HG03103 (cell line): ENCODE measurements around the gene TUBB6.

ENCODE experiments used
- ATAC-seq: cut with Tn5 transposase; IDR thresholded peaks from one replicate; pipeline ENCODE4 v1.9.1; 2021; ENCODE audit warnings: low read depth; ENCODE audit not compliant: unreplicated experiment

Gene TUBB6

DNA sequence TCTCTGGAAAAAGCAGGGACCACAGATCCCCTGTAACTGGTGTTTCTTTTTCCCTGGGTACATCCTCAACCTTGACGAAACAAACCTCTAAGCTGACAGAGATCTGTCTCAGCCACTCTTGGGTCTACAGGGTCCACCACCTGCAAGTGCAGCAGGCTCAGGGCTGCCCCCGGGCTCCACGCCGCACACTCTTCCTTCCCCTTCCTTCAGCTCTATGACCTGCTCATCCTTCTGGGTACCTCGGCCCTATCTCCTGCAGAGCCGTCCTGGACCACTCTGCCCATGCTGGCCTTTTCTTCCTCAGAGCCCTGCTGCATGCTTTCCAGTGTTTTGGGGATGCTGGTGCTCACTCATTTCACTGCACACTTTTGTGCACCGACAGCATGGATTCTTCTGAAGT is 27.5 kb downstream of the TUBB6 start:
- no peak for ATAC-seq

DNA sequence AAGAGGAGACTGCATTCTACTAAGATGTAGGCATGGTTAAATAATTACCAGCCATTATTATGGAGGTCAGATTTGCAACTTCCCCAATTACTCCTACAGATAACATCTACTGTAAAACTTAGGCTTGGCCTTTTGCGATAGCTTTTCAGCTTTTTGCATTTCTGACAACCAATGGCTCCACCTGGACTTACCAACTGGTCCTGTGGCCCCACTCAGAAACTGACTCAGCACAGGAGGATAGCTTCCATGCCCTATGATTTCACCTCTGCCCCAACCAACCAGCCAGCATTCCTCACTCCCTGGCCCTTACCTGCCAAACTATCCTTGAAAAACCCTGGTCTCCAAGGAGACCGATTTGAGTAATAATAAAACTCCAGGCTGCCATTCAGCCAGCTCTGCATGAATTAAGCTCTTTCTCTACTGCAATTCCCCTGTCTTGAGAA is 28.2 kb downstream of the TUBB6 start:
- no peak for ATAC-seq

DNA sequence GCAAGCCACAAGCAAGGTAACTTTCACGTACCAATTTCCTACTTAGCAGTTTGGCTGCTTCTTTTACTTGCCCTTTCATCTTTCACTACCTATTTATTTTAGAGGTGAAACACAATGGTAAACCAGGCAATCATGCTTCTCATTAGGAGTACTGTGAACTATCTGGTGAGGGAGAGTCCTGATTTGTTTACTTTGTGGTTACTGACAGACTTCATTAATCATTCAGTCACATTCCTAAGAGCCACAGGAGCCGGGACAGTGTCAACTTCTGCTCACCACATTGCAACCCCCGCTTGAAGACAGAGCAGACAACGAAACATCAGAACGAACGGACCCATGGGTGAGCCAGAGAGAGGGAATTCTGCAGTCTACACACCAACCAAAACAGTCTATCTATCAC is 28.8 kb downstream of the TUBB6 start:
- ATAC-seq: no peak

DNA sequence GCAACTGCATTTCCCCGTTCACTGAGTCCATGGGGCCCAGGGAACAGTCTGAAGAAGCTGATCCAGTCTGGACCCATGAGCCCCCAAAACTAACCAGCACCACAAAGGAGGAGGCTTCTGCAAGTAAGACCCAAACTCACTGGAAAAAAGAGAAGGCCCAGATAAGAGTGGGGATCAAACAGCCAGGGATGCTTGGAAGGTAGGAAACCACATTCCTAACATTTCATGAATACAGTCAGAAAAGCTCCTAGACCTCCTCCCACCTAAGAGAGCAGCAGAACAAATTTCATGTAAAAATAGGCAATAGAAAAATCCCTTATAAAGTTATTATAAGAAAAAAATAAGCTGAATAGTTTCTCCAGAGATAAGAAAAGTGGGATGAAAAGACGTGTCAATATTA is 30.3 kb downstream of the TUBB6 start:
- no peak for ATAC-seq

DNA sequence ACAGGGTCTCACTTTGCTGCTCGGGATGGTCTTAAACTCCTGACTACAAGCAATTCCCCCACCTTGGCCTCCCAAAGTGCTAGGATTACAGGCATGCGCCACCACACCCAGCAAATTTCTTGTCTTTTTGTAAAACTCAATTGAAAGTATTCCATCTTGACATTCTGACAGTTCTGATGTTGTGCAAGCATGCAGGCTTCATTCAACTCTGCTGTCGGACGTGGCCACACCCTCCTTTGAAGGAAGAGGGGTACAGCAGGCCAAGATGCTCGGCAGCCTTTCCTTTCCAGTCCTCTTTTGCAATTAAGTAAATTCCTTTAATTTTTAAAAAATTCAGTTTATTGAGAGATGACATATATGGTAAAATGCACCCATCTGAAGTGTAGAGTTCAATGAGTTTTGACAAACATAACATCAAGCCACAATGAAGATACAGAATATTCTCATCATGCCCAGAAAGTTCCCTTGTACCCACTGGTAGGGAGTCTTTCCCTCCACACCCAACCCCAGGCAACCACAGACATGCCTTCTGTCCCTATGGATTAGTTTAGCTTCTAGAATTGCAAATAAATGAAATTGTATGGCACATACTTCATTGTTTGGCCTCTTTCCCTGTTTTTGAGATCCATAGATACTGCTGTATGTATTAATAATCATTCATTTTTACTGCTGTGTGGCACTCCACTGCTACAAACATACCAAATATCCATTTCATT is 33.1 kb downstream of the TUBB6 start:
- no peak for ATAC-seq

DNA sequence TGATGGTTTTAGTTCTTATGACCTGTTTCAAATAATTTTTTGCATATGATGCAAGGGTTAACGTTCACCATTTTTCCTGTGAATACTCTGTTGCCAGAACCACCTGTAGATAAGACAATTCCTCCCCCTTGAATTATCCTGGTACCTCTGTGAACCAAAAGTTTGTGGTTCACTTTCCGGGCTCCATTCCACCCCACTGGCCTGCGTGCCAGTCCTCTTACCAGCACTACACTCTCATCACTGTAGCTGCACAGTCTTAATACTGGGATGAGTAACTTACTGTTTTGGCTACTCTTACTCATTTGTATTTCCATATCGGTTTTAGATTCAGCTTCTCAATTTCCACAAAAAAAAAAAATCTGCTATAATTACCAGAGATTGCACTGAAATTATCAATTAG is 34.6 kb downstream of the TUBB6 start:
- no peak for ATAC-seq

DNA sequence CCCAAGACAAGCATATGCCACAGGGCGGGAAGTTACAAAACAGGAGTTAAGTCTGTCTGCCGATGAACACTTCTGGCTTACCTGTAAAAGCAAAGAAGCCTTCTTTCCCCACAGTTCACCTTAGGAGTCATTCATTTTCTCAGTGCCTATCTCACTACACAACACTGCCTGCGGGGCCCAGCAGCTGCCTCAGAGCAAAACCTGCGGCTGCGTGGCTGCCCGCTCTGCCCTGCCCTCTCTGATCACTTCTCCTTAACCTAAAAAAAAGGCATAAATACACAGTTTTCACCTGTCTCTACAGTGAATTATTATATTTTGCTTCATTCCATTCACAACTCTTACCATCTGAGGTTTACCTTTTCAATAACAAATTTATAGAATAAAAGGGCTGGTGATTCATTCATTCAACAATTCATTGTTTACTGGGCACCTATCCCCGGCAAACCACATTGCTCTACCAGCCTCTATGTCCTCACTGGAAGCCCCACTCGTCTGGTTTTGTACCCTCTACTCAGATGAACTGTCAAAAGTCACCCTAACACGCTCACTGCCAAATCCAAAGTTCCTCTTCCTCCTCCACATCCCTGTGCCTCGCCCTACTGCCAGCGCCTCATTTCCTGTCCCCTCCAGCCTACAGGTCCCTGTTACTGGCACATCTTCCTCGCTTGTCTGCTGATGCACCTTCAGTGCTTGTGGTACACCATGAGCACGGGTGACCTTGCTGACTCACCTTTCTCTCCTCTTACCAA is 37.6 kb downstream of the TUBB6 start:
- ATAC-seq: no peak

DNA sequence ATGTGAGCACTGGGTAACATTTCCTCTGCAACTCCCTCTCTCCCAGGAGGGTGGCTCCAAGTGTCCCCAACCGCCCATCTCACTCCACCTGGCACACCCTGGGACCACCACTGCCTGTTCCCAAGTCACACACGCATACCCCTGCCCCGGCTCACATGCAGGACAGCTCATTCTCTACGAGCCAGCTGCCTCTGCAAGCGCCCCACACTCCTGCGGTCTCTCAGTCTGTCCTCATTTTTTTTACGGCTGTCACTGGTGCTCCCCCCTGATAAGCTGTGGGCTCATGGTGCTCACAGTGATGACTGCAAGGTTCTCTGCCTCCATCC is 38.2 kb downstream of the TUBB6 start:
- ATAC-seq: no peak

DNA sequence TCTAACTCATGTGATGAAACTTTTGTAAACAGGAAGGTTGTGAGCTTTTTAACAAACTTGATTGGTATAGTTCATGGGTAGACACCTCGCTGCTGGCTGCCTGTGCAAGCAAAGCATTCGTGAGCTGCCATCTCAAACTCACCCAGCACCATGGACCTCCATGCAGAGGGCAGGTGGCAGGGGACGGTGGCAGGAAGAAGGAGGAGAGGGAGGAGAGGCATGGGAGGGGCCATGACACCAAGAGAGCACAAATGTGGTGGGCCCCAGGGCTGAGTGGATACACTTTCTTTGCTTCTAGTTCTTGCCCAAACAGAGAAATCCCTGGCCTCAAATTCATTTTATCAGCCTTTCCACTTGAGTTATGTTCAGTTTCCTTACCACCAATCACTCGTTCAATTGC is 39.9 kb downstream of the TUBB6 start:
- ATAC-seq: no peak

DNA sequence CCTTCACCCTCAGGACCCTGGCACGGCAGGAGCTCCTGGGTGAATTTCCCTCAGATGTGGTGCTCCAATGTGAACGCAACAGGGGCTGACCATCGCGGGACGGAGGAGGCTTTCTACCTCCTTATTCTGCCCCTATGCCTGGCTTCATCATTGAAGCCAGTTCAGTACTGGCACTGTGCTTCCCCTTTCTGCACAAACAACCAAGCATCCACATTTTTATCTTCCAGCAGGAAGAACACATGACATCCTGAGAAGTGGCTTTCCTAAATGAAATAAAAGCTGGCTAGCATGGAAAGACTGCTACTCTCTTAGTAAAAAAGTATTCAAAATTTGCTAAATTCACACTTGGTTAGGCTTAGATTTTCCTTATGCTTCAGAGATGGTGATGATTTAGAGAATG is 44.1 kb downstream of the TUBB6 start:
- no peak for ATAC-seq

DNA sequence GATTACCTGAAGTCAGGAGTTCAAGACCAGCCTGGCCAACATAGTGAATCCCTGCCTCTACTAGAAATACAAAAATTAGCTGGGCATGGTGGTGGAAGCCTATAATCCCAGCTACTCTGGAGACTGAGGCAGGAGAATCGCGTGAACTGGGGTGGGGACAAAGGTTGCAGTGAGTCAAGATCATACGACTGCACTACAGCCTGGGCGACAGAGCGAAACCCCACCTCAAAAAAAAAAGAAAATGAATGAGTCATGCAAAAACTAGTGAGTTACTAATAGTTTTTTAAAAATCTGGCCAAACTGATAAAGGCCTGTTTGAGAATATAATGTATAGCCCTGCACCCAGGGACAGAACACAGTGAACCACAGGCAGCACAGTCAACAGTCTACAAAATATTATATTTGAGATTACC is 51.5 kb downstream of the TUBB6 start:
- ATAC-seq: no peak

DNA sequence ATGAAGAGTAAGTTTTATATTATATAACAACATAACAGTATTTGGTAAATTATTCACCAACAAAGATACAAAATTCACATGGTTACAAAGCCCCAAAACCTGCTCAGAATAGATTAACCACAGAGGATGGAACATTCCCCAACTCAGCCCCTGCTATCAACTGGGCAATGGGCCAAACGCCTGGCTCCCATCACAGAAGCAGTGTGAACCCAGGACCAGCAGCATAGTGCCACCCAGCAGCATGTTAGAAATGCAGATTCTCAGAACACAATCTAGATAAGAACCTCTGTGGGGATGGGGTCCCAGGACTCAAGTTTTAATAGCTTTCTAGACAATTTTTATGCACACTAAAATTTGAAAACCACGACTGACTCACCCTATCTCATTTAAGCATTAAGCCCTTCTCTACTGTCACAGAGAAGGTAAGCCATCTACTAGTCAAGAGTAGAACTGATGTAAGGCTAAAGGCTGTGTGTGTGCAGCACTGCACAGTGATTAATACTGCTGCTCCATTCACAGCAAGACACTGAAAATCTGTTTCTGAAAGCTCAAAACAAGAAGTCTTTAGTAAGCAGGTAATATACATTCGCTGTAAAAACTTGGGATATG is 53.8 kb downstream of the TUBB6 start:
- no peak for ATAC-seq

DNA sequence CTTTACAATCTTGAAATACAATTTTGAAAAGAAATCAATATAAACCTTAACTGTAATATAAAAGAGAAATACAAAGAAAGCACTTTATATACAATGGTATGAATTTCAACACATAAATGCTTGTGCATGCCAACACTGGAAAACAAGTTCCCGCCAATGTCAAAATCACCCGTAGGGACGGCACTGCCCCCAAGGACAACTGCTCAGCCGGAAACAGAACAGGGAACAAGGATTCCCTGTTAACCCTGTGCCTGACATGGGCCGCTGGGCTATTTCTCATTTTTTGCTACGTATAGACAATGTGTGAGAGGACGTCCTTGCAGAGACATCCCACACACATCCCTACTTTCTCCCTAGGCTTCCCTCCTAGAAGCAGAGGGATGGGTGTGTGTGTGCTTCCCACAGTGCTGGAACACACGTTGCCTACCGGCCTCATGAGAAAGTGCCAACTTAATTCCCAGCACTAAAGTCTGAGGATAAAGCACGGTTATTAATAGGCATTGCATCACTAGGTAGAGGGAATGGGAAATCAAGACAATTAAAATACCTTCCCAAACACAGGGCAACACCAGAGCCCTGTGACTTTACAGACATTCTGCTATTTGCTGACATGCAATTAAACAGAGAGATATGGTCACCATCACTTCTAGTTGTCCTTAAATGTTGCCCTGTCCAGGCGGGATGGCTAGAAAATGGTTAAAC is 54.6 kb downstream of the TUBB6 start:
- ATAC-seq: no peak

DNA sequence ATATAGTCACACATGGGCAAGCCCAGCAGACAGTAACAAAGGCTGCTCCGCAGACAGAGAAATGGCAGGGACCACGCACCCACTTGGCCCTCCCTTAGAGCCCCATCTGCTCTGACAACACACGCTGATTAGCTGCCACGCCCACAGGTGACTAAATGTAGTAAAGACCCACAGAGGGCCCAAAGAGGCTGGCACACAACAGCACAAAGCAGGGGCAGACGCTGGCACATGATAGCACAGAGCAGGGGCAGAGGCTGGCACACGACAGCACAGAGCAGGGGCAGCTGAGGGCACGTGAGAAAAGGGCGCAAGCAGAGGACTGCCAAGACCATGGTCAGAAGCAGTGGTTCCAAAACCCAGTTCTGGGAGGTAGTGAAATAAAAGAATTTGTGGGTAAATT is 58.3 kb downstream of the TUBB6 start:
- ATAC-seq: no peak

DNA sequence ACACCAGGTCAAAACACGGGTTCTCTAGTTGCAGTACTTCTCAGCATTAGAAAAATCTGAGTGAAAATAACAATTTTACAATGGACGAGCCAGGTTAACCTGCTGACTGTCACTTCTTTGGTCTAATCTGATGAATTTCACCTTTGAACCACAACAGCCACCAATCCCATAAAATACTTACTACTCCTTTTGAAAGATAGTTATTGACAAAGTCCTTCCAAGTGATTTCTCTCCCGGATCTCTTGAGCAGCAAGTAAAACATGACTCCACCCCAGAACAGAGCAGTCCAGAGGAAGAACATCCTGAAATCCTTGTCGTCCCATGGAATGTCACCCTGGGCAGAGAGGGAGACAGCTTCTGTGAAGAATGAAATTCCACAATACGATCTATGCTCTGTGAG is 58.7 kb downstream of the TUBB6 start:
- ATAC-seq: no peak

DNA sequence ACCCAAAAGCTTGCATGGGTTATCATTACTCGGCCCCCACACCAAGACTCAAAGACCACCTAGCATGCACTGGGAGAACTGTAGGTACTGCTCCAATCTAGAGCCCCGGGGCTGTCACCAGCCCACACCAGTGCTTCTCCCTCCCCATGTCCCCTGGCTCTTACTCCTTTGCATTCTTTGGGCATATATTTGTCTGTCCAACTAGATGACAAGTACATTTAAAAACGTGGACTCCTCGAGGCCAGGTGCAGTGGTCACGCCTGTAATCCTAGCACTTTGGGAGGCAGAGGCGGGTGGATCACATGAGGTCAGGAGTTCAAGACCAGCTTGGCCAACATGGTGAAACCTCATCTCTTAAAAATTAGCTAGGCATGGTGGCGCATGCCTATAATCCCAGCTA is 61.2 kb downstream of the TUBB6 start:
- no peak for ATAC-seq

DNA sequence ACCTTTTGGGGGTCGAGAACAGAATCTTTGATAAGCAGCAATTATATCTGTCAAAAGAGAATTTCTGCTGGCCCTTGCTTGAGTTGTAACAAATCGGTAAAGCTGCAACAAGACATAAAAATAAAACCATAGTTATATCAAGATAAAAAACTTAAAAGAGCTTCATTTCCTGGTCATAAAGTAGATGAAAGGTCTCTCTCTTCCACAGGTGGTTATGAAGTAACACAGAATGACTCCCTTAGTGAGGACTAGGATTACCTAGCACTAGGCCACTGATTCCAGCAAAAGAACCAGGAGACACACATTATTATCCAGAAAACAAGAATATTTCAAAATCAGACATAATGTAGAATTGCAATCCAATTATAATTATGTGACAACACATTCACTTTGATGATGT is 63.5 kb downstream of the TUBB6 start:
- ATAC-seq: no peak

DNA sequence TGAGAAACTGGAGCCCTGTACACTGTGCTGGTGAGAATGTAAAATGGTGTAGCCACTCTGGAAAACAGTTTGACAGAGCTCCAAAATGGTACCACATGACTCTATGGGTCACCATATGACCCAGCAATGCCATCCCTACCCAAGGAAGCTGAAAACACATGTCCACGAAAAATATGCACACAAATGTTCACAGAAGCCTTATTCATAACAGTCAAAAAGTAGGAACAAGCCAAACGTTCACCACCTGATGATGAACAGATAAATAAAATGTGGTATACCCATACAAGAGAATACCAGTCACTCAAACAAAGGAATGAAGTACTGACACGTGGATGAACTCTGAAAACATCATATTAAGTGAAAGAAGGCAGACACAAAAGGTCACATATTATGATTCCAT is 64.4 kb downstream of the TUBB6 start:
- ATAC-seq: no peak

DNA sequence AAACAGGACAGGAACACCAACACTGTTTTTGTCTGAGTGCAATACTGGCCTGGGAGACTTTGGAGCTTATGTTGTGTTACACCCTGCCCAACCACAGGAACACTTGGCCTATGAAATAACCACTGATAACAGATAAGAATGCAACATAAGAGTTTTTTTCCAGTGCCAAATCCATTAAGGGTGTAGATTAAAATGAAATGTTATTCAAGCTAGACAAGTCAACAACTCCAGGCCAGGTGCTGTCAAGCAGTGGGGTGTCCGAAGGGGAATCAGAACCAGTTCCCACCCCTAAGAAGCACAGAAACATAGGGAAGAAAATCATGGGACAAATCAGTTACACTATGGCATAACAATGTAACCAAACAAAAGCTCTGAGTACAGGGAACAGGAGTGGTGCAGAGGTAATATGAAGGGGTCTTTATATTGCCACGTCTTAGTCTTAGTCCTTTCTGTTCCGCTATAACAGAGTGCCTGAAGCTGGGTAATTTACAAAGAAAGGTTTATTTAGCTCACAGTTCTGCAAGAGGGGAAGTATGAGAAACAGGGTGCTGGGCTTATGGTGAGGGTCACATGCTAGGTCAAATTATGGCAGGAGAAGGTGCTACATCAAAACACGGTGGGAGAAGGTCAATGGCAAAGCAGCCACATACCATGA is 65.2 kb downstream of the TUBB6 start:
- no peak for ATAC-seq

DNA sequence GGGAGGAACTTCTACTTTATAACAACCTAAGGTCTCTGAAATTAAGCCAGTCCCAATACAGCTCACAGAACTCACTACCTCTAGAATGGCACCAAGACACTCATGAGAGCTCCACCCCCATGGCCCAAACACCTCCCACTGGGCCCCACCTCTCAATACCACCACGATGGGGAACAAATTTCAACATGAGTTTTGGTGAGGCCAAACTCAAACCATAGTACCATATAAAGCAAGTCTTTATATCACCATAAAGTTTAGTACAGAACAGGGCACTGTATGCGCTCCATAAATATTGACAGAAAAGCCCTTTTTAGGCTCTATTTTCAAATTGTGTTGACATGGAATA is 65.7 kb downstream of the TUBB6 start:
- no peak for ATAC-seq

DNA sequence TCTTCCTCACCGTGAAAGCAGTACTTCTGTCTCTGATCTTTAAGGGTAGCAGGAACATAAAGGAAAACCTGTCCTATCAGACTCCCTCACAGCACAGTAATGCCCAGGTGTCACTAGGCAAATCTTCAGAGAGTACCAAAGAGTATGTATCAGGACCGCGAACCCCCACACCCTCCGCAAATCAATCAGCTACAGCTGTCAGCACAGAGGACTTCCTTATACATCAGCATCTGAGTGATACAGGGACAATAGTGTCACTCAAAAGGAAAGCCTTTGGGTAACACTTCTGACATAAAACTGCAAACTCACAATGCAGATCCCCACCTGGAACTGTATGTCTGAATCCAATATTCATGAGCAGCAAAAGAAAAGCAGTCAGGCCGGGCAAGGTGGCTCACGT is 66.4 kb downstream of the TUBB6 start:
- no peak for ATAC-seq
